Activated CD4-positive, alpha-beta T cell treated with anti-CD3 and anti-CD28 coated beads, Interleukin-2, amount 50 U/mL, for 48 hours (primary cell): ENCODE measurements around the gene SLC37A4.
A peak's percentile ranks its signal among the peaks of the same experiment; 100 is the strongest.
"Not testable (repeated sequence)": the region's sequence is repeated elsewhere in the genome, so short reads cannot be mapped to it uniquely, and the experiment has no call there.

Source experiments
- DNase-seq, 2 experiments: peaks; one replicate each; pipeline ENCODE4 v3.0.0-alpha.2; 2020

The SLC37A4 gene

DNA sequence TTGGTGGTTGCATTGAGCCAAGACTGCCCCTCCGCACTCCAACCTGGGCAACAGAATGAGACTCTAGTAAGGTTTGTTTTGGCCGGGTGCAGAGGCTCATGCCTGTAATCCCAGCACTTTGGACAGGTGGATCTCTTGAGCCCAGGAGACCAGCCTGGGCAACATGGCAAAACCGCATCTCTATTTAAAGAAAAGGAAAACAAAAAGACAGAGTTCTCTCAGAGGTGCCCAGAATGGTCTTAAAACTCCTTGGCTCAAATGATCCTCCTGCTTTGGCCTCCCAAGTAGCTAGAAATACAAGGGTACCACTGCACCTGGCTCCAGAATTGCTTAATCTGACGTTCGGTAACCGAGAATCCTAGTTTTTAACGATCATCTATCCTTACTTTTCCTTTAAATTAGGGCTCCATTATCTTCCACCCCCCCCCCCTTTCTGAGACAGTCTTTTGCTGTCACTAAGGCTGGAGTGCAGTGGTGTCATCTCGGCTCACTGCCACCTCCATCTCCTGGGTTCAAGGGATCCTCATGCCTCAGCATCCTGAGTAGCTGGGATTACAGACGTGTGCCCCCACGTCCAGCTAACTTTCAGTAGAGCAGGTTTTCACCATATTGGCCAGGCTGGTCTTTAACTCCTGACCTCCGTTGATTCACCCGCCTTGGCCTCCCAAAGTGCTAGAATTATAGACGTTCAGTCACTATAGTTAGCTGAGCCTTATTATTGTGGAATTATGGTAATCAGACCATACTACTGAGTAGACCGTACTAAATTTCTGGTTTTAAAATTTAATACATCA lies 14.3 kb downstream of the SLC37A4 start:
- DNase-seq: no peak

DNA sequence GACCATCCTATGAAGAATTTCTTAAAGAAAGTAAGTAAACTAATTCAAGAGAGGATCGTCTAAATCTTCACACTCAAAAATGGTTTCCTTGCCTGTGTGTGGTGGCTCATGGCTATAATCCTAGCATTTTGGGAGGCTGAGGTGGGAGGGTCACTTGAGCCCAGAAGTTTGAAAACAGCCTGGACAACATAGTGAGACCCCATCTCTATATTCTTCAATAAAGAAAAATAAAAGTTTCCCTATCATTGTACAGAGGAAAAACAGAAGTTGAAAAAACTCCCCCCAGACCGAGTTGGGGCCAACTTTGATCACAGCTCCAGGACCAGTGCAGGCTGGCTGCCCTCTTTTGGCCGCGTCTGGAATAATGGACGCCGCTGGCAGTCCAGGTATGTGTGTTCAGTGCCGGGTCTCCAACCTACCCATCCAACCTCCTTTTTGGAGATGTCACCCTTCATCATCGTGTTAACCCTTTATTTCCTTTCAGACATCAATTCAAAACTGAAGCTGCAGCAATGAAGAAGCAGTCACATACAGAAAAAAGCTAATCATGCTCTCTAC lies 15.5 kb downstream of the SLC37A4 start:
- no peak for DNase-seq

DNA sequence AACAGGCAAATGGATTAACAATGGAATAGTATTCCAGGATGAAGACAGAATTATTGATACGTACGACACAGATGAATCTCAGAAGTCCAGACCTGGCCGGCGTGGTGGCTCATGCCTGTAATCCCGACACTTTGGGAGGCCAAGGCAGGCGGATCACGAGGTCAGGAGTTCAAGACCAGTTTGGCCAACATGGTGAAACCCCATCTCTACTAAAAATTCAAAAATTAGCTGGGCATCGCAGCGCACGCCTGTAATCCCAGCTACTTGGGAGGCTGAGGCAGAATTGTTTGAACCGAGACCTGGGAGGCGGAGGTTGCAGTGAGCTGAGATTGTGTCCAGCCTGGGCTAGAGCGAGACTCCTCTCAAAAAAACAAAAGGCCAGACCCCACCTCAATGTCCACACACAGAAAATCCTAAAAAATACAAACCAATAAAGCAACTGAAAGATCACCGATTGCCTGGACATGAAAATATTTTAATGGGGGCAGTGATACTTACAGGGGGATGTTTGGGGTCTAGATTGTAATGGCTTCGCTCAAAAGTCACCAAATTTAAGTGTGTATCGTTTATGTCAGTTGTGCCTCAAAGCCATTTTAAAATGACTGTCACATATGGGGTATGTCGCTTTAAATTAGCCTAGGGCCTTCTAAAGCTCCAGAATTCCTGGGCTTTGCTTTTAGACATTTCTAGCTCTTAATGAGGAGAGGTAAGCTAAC lies 16.3 kb downstream of the SLC37A4 start:
- no peak for DNase-seq

DNA sequence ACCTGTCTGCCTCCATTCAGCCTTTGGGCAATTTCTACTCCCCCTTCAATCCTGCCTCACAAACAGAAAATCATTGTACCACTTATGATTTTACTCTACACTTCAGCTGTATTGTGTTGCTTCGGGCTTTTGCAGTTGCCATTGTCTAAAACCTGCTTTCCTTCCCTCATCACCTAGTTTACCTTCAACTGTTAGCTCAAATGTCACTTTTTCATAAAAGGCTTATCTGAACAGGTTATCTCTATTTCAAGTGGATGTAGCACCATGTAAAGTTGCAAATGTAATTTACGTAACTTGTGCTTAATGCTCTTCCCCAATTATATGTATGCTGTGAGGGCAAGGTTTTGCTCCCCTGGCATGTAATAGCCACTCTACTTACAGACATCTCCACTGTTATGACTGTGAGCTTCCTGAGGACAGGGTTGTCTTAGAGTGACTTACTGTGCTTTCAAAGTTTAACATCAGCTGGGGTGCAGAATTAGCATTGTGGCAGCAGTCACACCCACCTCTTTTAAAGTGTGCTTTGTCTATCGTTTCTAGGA lies 18.0 kb downstream of the SLC37A4 start:
- no peak for DNase-seq

DNA sequence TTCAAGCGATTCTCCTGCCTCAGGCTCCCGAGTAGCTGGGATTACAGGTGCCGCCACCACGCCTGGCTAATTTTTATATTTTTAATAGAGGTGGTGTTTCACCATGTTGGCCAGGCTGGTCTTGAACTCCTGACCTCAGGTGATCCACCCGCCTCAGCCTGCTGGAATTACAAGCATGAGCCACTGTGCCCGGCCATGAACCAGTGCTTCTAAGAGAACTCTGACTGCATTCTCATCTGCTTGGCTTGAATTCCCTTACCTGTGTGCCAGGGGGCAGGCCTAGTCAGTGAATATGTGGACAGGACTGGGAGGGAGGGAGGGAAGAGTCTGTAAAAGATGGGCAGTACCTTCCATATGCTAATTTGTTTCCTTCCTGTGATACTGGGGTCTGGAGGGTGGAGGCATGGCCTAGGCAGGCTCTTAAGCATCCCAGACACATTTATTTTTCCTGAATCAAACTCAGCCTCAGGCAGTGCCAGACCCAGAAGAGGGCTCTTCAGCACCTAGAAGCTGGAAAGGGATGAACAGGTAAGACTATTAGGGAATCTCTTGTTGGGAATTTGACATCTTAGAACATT lies 19.1 kb downstream of the SLC37A4 start:
- DNase-seq: no peak

DNA sequence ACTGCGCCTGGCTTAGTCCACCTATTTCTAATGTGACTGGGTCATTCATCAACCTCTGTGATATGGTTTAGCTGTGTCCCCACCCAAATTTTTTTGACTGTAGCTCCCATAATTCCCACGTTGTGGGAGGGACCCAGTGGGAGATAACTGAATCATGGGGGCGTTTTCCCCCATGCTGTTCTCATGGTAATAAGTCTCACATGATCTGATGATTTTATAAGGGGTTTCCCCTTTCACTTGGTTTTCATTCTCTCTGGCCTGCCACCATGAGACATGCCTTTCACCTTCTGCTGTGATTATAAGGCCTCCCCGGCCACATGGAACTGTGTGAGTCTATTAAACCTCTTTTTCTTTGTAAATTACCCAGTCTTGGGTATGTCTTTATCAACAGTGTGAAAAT lies 24.0 kb downstream of the SLC37A4 start:
- no peak for DNase-seq

DNA sequence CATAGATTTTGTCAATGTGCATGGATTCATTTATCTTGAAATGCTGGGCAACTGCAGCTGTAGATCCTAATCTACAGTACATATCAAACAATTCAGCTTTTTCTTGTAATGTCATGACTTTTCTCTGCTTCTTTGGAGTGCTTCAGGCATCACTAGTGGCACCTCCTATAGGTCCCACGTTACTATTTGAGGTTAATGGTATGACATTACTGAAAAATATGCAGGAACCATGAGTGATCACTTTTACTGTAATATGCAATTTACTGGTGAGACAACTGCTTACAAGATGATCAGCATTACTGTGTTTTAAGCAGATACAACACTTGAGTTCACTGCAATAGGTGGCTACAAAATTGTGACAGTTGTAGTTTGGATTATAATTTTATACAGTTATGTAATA lies 29.8 kb downstream of the SLC37A4 start:
- no peak for DNase-seq

DNA sequence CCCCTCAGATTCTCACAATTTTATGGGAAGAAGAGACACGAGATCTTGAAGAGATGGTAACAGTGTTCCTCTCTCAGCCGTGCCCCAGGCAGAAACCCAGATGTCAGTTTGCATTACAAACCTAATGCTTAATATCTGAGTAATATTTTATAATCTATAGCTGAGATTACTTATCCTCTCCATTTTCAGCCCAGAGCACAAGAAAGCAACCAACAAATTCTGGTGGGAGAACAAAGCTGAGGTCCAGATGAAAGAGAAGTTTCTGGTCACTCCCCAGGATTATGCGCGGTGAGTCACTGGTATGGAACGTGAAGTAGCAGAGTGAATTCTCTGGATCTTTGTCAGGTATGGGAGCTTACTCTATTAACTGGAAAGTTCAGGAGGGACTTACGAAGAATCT lies 31.9 kb downstream of the SLC37A4 start:
- no peak for DNase-seq

DNA sequence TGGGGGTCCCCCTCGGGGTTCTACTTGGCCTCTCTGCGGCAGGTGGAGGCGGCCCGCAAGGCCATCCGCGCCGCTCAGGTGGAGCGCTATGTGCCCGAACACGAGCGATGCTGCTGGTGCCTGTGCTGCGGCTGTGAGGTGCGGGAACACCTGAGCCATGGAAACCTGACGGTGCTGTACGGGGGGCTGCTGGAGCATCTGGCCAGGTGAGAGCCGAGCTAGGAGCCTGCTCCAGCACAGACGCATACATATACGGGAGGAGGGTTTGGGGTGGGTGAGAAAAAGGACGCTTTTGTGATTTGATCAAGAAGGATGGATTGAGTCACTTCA lies 32.3 kb downstream of the SLC37A4 start:
- DNase-seq: peak in 1 of 2 experiments; percentile 18

DNA sequence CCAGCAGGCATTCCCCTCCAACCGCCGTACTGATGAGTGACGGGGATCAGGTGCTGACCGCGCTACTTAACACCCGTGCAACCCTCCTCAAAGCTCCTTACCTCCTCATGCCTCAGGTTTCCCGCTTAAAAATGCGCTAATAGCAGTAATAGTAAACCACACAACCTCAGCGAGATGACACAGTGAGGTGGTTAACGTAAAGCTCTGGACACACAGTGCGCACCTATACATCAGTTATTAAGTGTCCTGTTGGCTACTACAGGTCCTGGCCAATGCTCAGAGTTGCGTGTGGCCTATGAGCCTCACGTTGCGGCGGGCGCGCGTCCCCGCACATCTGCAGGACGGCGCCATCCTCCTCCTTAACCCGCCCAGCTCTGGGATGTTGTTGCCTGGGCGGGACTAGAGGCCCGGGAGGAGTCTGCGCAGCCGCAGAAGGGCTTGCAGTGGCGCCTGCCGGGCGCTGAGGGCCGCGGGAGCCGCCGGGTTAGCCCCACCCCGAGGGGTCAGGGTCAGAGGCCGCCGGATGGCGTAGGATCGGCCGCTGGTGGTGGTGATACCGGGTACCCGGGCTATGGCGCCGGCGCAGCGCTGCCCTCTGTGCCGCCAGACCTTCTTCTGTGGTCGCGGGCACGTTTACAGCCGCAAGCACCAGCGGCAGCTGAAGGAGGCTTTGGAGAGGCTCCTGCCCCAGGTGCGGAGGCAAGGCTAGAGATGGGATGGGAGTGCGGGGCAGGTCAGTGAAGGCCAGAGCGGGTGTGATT lies 32.9 kb downstream of the SLC37A4 start, which contains the start of gene CENATAC:
Gene CENATAC (plus strand): TSS at position 512 of the 761 bp plus-strand sequence. CDS start 60 bp downstream, at position 572.
- peak; percentile 97 to 98 for DNase-seq

DNA sequence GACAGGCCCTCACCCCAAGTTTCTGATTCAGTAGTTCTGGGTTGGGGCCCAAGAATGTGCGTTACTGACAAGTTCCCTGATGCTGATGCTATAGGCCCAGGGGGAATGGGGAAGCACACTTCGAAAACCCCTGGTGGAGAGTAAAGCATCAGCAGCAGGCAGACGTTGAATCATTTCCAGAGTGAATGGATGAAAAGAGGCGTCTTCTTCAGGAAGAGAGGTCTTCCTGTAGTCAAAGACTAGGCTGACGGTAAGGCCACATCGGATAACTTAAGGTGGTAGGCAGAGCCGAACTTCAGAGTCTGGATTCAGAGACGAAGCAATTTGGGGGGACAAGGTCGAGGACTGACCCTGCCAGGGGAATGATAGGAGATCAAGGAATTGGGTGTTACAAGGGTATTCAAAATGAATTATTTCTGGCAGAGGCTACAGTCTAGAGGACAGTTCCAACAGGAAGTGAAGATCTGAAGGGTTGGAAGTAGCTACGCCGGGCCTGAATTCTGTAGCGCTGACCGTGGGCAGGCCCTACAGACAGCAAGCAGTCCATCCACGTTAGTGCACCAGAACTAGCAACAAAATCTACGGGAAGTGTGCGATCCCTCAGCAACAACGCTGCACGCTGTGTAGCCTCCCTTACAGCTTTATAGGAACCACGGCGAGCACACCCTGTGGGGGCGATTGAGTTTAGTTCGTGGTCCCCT lies 33.6 kb downstream of the SLC37A4 start:
- peak; percentile 43 to 61 for DNase-seq

DNA sequence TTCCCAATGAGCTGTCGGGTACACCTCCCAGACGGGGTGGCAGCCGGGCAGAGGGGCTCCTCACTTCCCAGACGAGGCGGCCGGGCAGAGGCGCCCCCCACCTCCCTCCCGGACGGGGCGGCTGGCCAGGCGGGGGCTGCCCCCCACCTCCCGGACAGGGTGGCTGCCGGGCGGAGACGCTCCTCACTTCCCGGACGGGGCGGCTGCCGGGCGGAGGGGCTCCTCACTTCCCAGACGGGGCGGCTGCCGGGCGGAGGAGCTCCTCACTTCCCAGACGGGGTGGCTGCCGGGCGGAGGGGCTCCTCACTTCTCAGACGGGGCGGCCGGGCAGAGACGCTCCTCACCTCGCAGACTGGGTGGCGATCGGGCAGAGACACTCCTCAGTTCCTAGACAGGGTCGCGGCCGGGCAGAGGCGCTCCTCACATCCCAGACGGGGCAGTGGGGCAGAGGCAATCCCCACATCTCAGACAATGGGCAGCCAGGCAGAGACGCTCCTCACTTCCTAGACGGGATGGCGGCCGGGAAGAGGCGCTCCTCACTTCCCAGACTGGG lies 39.1 kb downstream of the SLC37A4 start:
- DNase-seq: not testable (repeated sequence)

DNA sequence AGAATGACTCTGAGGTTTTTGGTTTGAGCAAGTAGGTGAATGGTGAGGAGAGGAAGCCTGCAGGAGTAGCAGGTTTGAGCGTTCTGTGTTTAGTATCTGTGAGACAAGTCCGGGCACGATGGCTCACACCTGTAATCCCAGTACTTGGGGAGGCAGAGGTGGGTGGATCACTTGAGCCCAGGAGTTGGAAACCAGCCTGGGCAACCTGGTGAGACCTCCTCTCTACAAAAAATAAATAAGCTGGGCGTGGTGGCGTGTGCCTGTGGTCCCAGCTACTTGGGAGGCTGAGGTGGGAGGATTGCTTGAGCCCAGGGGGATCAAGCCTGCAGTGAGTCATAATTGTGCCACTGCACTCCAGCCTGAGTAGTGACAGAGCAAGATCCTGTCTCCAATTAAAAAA lies 42.4 kb downstream of the SLC37A4 start:
- DNase-seq: no peak

DNA sequence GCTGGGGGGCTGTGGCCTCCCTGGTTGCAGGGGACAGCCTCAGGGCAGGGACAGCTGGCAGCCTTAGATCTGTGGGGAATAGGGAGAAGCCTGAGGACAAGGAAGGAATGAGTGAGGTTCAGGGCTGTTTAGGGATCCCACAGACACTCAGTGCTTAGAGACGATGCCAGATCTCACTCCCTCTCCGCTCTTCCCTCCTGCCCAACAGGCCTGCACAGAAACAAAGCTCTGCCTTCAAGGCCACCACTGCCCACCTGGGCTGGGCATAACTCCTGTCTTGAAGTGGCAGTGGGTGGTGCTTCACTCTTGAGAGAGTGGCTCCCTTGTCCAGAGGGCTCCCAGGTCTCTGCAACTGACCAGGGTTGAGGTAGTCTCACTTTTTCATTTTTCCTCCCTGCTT lies 45.9 kb downstream of the SLC37A4 start:
- no peak for DNase-seq

DNA sequence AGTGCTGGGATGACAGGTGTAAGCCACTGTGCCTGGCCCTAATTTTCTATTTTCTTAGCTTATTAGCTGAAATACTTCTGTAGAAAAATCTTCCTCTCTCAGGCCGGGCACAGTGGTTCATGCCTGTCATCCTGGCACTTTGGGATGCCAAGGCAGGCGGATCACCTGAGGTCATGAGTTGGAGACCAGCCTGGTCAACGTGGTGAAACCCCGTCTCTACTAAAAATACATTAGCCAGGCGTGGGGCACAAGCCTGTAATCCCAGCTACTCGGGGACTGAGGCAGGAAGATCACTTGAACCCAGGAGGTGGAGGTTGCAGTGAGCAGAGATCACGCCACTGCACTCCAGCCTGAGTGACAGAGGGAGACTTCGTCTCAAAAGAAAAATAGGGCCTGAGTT lies 46.3 kb downstream of the SLC37A4 start:
- not testable (repeated sequence) for DNase-seq

DNA sequence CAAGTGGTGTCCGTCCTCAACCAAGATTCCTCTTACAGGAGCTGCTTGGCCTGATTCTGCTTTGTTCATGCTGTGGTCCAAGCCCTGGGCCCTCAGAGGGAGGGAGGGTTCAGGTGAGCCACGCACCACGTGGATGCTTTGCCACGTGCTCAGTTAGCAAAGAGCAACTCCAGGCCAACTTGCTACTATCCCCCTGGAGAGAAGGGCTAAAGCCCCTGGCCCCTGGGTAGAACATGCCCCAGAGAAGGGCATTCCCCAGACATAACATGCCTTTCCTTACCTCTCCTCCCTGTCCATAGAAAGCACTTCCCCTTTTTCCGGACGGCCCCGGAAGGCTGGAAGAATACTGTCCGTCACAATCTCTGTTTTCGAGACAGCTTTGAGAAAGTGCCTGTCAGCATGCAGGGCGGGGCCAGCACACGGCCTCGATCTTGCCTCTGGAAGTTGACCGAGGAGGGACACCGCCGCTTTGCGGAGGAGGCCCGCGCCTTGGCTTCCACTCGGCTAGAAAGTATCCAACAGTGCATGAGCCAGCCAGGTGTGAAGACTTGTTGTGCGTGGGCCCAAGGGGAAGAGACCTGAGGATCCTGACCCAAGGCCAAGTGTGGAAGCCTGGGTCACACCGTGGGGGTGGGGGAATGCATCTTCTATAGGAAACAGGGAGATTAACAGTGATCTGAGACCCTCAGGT lies 50.3 kb downstream of the SLC37A4 start:
- DNase-seq: no peak

DNA sequence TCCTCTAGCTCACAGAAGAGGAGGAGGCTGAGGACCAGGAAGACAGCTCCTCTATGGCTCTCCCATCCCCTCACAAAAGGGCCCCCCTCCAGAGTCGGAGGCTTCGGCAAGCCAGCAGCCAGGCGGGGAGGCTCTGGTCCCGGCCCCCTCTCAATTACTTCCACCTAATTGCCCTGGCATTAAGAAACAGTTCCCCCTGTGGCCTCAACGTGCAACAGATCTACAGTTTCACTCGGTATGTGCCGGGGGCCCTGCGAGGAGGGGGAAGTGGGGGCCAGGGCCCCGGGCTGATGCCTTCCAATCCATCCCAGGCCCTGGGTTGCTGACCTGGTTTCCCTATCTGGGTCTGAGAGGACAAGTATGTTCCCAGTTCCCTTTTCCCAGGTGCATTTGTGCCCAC lies 51.2 kb downstream of the SLC37A4 start:
- no peak for DNase-seq

DNA sequence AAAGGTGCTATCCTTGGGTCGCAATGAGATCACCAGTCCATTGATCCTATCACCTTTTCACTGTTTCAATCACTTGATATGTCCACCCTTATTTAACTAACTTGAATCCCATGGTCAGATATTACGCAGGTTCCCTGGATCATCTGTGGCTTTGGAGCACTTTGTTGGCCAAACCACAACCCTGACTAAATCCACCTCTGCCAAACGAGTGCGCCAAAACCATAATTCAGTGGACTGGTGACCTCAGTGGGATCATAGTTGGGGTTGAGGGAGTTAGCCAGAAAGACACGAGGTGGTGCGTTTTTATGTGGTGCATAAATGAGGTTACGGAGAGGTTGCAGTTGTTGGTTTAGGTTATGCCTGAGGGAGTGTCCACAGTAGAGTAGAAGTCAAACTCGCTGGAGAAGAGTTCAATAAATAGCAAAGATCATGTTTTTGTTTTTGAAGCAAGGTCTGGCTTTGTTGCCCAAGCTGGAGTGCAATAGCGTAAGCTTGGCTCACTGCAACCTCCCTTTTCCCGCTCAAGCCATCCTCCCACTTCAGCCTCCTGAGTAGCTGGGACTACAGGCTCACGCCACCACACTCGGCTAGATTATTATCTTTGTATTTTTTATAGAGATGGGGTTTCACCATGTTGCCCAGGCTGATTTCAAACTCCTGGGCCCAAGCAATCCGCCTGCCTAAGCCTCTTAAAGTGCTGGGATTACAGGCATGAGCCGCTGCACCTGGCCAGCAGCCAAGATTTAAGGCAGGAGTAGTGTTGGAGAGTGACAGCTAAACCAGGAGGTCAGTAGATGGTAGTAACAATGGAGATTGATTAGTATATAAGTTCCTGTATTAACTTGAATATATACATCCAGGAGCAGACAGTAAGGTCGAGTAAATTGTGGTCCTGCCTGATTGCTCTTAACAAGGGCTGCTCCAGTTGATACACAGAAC lies 54.6 kb downstream of the SLC37A4 start:
- no peak for DNase-seq
